Liver (tissue), 3 donors: Measurements from ENCODE around the gene FAM83B.

Experiments used
- JUND ChIP-seq, 2 donors: IDR thresholded peaks; 2 replicates each; pipeline ENCODE4 v1.6.1; 2016; ENCODE audit warnings: antibody characterized with exemption in 2 of 2
- TF ChIP-seq, protein P1 (sequence below): fragments of 150-350 bp; IDR thresholded peaks from 2 replicates; pipeline ENCODE4 v1.5.1; 2017; ENCODE audit warnings: improper control_type of control experiment, low read depth, low read length; ENCODE audit not compliant: missing input control
- donor health status: healthy.
- donor health status: healthy.

DNA sequence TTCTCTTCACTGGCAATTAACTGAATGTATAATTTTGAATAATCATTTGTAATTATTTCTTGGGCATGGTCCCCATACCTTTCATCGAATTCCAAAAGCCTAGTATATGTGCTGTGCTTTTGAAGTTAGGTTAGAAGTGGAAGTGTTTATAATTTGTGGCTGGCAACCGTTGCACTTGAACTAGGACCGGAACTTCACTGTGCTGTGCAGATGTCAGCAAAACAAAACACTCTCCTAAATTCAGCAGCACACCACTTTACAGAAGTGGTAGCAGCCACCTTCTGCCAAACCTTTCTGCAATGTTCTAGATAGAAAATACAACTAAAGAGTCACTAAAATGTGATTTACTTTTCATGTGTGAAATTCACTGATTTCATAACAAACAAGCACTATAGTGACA is 111.9 kb downstream of the FAM83B start:
- TF ChIP-seq JUND (IDR thresholded peaks at IDR 0.05) = no peak
- TF ChIP-seq, protein P1, sequence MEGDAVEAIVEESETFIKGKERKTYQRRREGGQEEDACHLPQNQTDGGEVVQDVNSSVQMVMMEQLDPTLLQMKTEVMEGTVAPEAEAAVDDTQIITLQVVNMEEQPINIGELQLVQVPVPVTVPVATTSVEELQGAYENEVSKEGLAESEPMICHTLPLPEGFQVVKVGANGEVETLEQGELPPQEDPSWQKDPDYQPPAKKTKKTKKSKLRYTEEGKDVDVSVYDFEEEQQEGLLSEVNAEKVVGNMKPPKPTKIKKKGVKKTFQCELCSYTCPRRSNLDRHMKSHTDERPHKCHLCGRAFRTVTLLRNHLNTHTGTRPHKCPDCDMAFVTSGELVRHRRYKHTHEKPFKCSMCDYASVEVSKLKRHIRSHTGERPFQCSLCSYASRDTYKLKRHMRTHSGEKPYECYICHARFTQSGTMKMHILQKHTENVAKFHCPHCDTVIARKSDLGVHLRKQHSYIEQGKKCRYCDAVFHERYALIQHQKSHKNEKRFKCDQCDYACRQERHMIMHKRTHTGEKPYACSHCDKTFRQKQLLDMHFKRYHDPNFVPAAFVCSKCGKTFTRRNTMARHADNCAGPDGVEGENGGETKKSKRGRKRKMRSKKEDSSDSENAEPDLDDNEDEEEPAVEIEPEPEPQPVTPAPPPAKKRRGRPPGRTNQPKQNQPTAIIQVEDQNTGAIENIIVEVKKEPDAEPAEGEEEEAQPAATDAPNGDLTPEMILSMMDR = no peak
